GM12872 (cell line): ENCODE data around the gene TEX51.
A peak's percentile ranks its signal among the peaks of the same experiment; 100 is the strongest.

ENCODE experiments used
- CTCF ChIP-seq: IDR thresholded peaks from 3 replicates; pipeline ENCODE4 v1.5.1; 2011; ENCODE audit warnings: low read depth, mild to moderate bottlenecking, low read length, moderate library complexity; ENCODE audit not compliant: insufficient read depth

Gene TEX51

GRCh38 chr2:126882736-126883665 lies 15.7 kb upstream of the TEX51 start:
- TF ChIP-seq CTCF, result no peak

- no peak for TF ChIP-seq CTCF
These were observed 15.0 kb upstream of the TEX51 start for GRCh38 chr2:126883666-126884040.

- TF ChIP-seq CTCF, result no peak
These were observed 13.6 kb upstream of the TEX51 start for GRCh38 chr2:126884861-126885750.

GRCh38 chr2:126885751-126886210 lies 12.9 kb upstream of the TEX51 start:
- no peak for TF ChIP-seq CTCF

- TF ChIP-seq CTCF, result peak; percentile 78
These were observed 12.3 kb upstream of the TEX51 start for GRCh38 chr2:126886211-126886915.

GRCh38 chr2:126886916-126887280 lies 11.8 kb upstream of the TEX51 start:
- TF ChIP-seq CTCF, result no peak

GRCh38 chr2:126887506-126887905 lies 11.2 kb upstream of the TEX51 start:
- no peak for TF ChIP-seq CTCF
